Measurements from ENCODE around the gene SPOUT1.

GRCh38 chr9:128792978-128793686 is 36.5 kb downstream of the SPOUT1 start:
- TF ChIP-seq POLR2A (IDR thresholded peaks at IDR 0.05; ENCODE audit: borderline replicate concordance, extremely low read depth, insufficient read depth, insufficient read length) (no peak), CTCF (IDR thresholded peaks at IDR 0.05 in 2 of 3, conservative IDR thresholded peaks at IDR 0.05 in 1 of 3; ENCODE audit: borderline replicate concordance in 1 of 3, insufficient read depth in 1 of 3, low read depth in 2 of 3, low read length in 2 of 3) (no peak), RAD21 (IDR thresholded peaks at IDR 0.05; ENCODE audit: low read depth) (no peak), REST (IDR thresholded peaks at IDR 0.05; ENCODE audit: low read depth) (no peak), ZNF274 (IDR thresholded peaks at IDR 0.05; ENCODE audit: low read depth, low read length) (no peak), POLR2AphosphoS5 (IDR thresholded peaks at IDR 0.05; ENCODE audit: low read depth, low read length) (no peak), EZH2phosphoT487 (IDR thresholded peaks at IDR 0.05; ENCODE audit: borderline replicate concordance) (no peak), YY1 (IDR thresholded peaks at IDR 0.05; ENCODE audit: extremely low read depth, insufficient replicate concordance, low read depth, low read length) (no peak)

Data from HCT116 (cell line).